ENCODE data around the gene OAS2.

DNA sequence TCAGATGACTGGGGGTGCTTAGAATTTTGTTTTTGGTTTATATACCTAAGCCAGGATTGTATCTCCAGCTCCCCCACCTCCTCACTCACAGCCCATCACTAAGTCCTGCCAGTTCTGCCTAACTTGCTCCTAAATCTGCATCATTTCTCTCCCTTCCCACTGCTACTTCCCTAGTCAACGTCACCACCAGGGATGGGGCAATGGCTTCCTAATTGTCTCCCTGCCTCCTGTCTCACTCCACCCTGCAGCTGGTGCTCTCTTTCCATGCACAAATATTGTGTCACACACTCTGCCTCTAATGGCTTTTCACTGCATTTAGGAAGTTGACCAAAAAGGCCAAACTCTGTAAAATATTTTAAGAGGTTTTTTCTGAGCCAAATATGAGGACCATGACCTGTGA lies 11.5 kb downstream of the OAS2 start:
- TF ChIP-seq CTCF (IDR thresholded peaks at IDR 0.05; ENCODE audit: insufficient read depth, low read depth, low read length) (no peak), EZH2 (IDR thresholded peaks at IDR 0.05; ENCODE audit: insufficient read depth, low read length) (no peak)
